ENCODE measurements around the gene LRP1.

The LRP1 gene

GRCh38 chr12:57152639-57153038, 24.4 kb downstream of the LRP1 start:
- TF ChIP-seq CTCF (conservative IDR thresholded peaks at IDR 0.05) (no peak), ZFX (IDR thresholded peaks at IDR 0.05) (no peak)
- H3K27ac ChIP-seq = no peak overlapping the region

GRCh38 chr12:57153415-57153997, 25.2 kb downstream of the LRP1 start:
- TF ChIP-seq ZFX (IDR thresholded peaks at IDR 0.05) (no peak), CTCF (conservative IDR thresholded peaks at IDR 0.05) (no peak)
- no peak overlapping the region for H3K27ac ChIP-seq

- TF ChIP-seq CTCF (conservative IDR thresholded peaks at IDR 0.05) (no peak), ZFX (IDR thresholded peaks at IDR 0.05) (no peak)
- H3K27ac ChIP-seq = no peak overlapping the region
Observed at GRCh38 chr12:57154076-57154475, 25.8 kb downstream of the LRP1 start.

- H3K27ac ChIP-seq = no peak overlapping the region
- TF ChIP-seq CTCF (conservative IDR thresholded peaks at IDR 0.05) = no peak
- TF ChIP-seq ZFX (IDR thresholded peaks at IDR 0.05) = no peak
Observed at GRCh38 chr12:57154804-57155434, 26.6 kb downstream of the LRP1 start.

GRCh38 chr12:57156701-57157403, 28.6 kb downstream of the LRP1 start:
- TF ChIP-seq CTCF (conservative IDR thresholded peaks at IDR 0.05) (no peak), ZFX (IDR thresholded peaks at IDR 0.05) (no peak)

GRCh38 chr12:57157588-57158173, 29.4 kb downstream of the LRP1 start:
- H3K27ac ChIP-seq = no peak overlapping the region
- TF ChIP-seq CTCF (conservative IDR thresholded peaks at IDR 0.05) = no peak
- no peak for TF ChIP-seq ZFX (IDR thresholded peaks at IDR 0.05)

More at GRCh38 chr12:57156701-57157403, 28.6 kb downstream of the LRP1 start:
- H3K27ac ChIP-seq = no peak overlapping the region

GRCh38 chr12:57158186-57158585, 29.9 kb downstream of the LRP1 start:
- H3K27ac ChIP-seq = no peak overlapping the region
- TF ChIP-seq ZFX (IDR thresholded peaks at IDR 0.05) = no peak
- no peak for TF ChIP-seq CTCF (conservative IDR thresholded peaks at IDR 0.05)
